CD4-positive, alpha-beta memory T cell (primary cell): ENCODE results near the gene SH3GLB2. TPM values are rescaled to one million over a fixed set of nuclear protein-coding genes. Genes with fewer than 3 reads are reported as not detected.

ENCODE experiments used
- CTCF ChIA-PET: fragments of 350-600 bp; sonication (Branson Sonifier 250); formaldehyde crosslinking; loops from one replicate; lab custom pipeline; 2021; ENCODE audit warnings: inconsistent platforms; ENCODE audit not compliant: partially characterized antibody; lab: Charles Lee
- POLR2A ChIA-PET: fragments of 350-600 bp; sonication (Branson Sonifier 250); formaldehyde crosslinking; loops from one replicate; lab custom pipeline; 2021; ENCODE audit not compliant: partially characterized antibody; lab: Charles Lee
- DNase-seq, 5 donors: peaks; one replicate each; pipeline versions ENCODE4 v3.0.0 to v3.0.0-alpha.2; 2020 to 2022; ENCODE audit warnings: mixed read lengths in 1 of 5
- H3K27ac ChIP-seq: one replicate; pipeline ENCODE4 v1.7.0; 2013; ENCODE audit warnings: low read depth, low read length
- H3K27me3 ChIP-seq: 2 replicates; pipeline ENCODE4 v1.7.0; 2013; ENCODE audit warnings: mild to moderate bottlenecking, low read length, moderate library complexity; ENCODE audit not compliant: insufficient read depth
- H3K36me3 ChIP-seq: 2 replicates; pipeline ENCODE4 v1.7.0; 2013; ENCODE audit warnings: mild to moderate bottlenecking, low read length, moderate library complexity; ENCODE audit not compliant: insufficient read depth
- H3K4me1 ChIP-seq: 2 replicates; pipeline ENCODE4 v1.7.0; 2013; ENCODE audit warnings: mild to moderate bottlenecking, low read length, moderate library complexity; ENCODE audit not compliant: insufficient read depth
- H3K4me3 ChIP-seq, 2 donors: one replicate each; pipeline ENCODE4 v1.7.0; 2013; ENCODE audit warnings: low read length in 2 of 2, mild to moderate bottlenecking in 1 of 2
- H3K9me3 ChIP-seq, 2 donors: one replicate each; pipeline ENCODE4 v1.7.0; 2013; ENCODE audit warnings: low read length in 2 of 2, control low read depth in 1 of 2; ENCODE audit not compliant: control insufficient read depth in 1 of 2
- H3K27ac Mint-ChIP-seq, 7 donors: one replicate each; pipeline ENCODE4 v1.8.0; 2020 to 2021; ENCODE audit warnings: mixed read lengths in 7 of 7, mild to moderate bottlenecking in 6 of 7, inconsistent platforms in 3 of 7, moderate library complexity in 3 of 7
- H3K27me3 Mint-ChIP-seq, 2 donors: one replicate each; pipeline ENCODE4 v1.8.0; 2020 to 2021; ENCODE audit warnings: mixed read lengths in 2 of 2
- H3K36me3 Mint-ChIP-seq, 2 donors: one replicate each; pipeline ENCODE4 v1.8.0; 2020 to 2021; ENCODE audit warnings: mixed read lengths in 2 of 2, inconsistent platforms in 1 of 2, mild to moderate bottlenecking in 1 of 2
- H3K4me1 Mint-ChIP-seq, 4 donors: one replicate each; pipeline ENCODE4 v1.8.0; 2020 to 2021; ENCODE audit warnings: mixed read lengths in 4 of 4, mild to moderate bottlenecking in 1 of 4
- H3K4me3 Mint-ChIP-seq, 8 donors: one replicate each; pipeline ENCODE4 v1.8.0; 2020 to 2021; ENCODE audit warnings: mixed read lengths in 8 of 8, mild to moderate bottlenecking in 7 of 8, moderate library complexity in 6 of 8, inconsistent platforms in 3 of 8
- H3K9me3 Mint-ChIP-seq, 8 donors: one replicate each; pipeline ENCODE4 v1.8.0; 2020 to 2021; ENCODE audit warnings: mixed read lengths in 8 of 8, mild to moderate bottlenecking in 5 of 8, inconsistent platforms in 3 of 8, moderate library complexity in 1 of 8
- intact Hi-C: fragments of 100-400 bp; cut with micrococcal nuclease; formaldehyde crosslinking; loops from one replicate; pipeline ENCODE4 v1.15.1; 2023
- polyA plus RNA-seq, 2 donors: library from polyadenylated mRNA; unstranded; fragments of 300-500 nt; fragmentation: Illumina TruSeq; gene quantifications; one replicate each; pipeline ENCODE4 v1.2.3, GENCODE V29; 2021
- total RNA-seq, 2 experiments: library from RNA; stranded (reverse); gene quantifications; one replicate each; pipeline ENCODE4 v1.2.3, GENCODE V29; 2021

The SH3GLB2 gene
- total and polyA plus RNA-seq, 4 experiments from 2014 or later = 23.8 to 113 (median 77.1) TPM

GRCh38 chr9:129030191-129030590, 2.1 kb upstream of the SH3GLB2 start:
- intact Hi-C loops = no loop called here
- peak overlapping the region in 3 of 8 donors; percentile 32 to 63 (median 37) for H3K4me3 Mint-ChIP-seq
- H3K4me1 Mint-ChIP-seq = peaks cover 12 to 29% (median 19%) of the 10 kb centered on the region in 4 donors
- ChIA-PET CTCF (interaction anchor here (1.6 to 1.9 kb wide), 2 partner anchors 9 to 22 kb away, joined by 6 to 8 read pairs; no protein-coding TSS in a partner anchor), POLR2A (interaction anchor here (0.6 kb wide), 1 partner anchor 82 kb away, joined by 3 read pairs; no protein-coding TSS in a partner anchor)
- no peak for DNase-seq
- H3K27ac Mint-ChIP-seq = peak overlapping the region in 5 of 7 donors; percentile 11 to 90 (median 71)
- Histone ChIP-seq H3K4me1 (peaks cover 20% of the 10 kb centered on the region), H3K9me3 (no peaks in the 10 kb centered on the region), H3K27ac (no peak overlapping the region), H3K36me3 (no peaks in the 10 kb centered on the region), H3K4me3 (no peak overlapping the region), H3K27me3 (no peaks in the 10 kb centered on the region)
- no peaks in the 10 kb centered on the region for H3K27me3 Mint-ChIP-seq
- H3K9me3 Mint-ChIP-seq = no peaks in the 10 kb centered on the region
- H3K36me3 Mint-ChIP-seq = no peaks in the 10 kb centered on the region

GRCh38 chr9:129027685-129028191, 393 bp downstream of the SH3GLB2 start:
- Mint-ChIP-seq H3K9me3 (no peaks in the 10 kb centered on the region), H3K36me3 (no peaks in the 10 kb centered on the region), H3K27ac (peak overlapping the region in 6 of 7 donors; percentile 78 to 90 (median 85)), H3K4me1 (peaks cover 17 to 33% (median 23%) of the 10 kb centered on the region in 4 donors), H3K27me3 (no peaks in the 10 kb centered on the region), H3K4me3 (peak overlapping the region; percentile 79 to 92 (median 84))
- Histone ChIP-seq H3K36me3 (no peaks in the 10 kb centered on the region), H3K27ac (peak overlapping the region; percentile 34), H3K4me1 (peaks cover 20% of the 10 kb centered on the region), H3K27me3 (no peaks in the 10 kb centered on the region), H3K4me3 (peak overlapping the region; percentile 37 to 52), H3K9me3 (no peaks in the 10 kb centered on the region)
- POLR2A ChIA-PET = interaction anchor here (0.6 to 2.3 kb wide), 14 partner anchors 8 to 657 kb away, joined by 3 to 23 read pairs (median 4); partner anchors contain the start of genes CRAT, DOLPP1, ENDOG and IER5L
- intact Hi-C loops = loop anchor here (1.0 to 5.0 kb wide), 5 partner anchors 9 to 475 kb away; partner anchors contain the start of genes CRAT, DOLK, DOLPP1 and MIGA2
- peak in 4 of 5 donors; percentile 81 to 87 (median 86) for DNase-seq
- CTCF ChIA-PET = interaction anchor here (1.2 kb wide), 1 partner anchor 20 kb away, joined by 4 read pairs; no protein-coding TSS in a partner anchor

GRCh38 chr9:129027224-129027684, 877 bp downstream of the SH3GLB2 start:
- Mint-ChIP-seq H3K36me3 (no peaks in the 10 kb centered on the region), H3K4me3 (peak overlapping the region; percentile 79 to 92 (median 84)), H3K27me3 (no peaks in the 10 kb centered on the region), H3K9me3 (no peaks in the 10 kb centered on the region), H3K27ac (peak overlapping the region; percentile 78 to 90 (median 85)), H3K4me1 (peaks cover 19 to 35% (median 27%) of the 10 kb centered on the region in 4 donors)
- H3K9me3 ChIP-seq = no peaks in the 10 kb centered on the region
- no peaks in the 10 kb centered on the region for H3K27me3 ChIP-seq
- intact Hi-C loops = loop anchor here (5.0 kb wide), 1 partner anchor 475 kb away; the partner anchor contains the start of gene SPTAN1
- H3K27ac ChIP-seq = peak overlapping the region; percentile 34
- H3K4me1 ChIP-seq = peaks cover 20% of the 10 kb centered on the region
- peak overlapping the region; percentile 37 to 52 for H3K4me3 ChIP-seq
- POLR2A ChIA-PET = interaction anchor here (0.7 to 2.3 kb wide), 10 partner anchors 8 to 656 kb away, joined by 3 to 23 read pairs (median 4); partner anchors contain the start of genes DOLPP1, IER5L, MIGA2 and URM1
- H3K36me3 ChIP-seq = no peaks in the 10 kb centered on the region
- CTCF ChIA-PET = interaction anchor here (1.2 kb wide), 1 partner anchor 19 kb away, joined by 4 read pairs; no protein-coding TSS in a partner anchor
- no peak for DNase-seq

GRCh38 chr9:129026442-129027223, 1.5 kb downstream of the SH3GLB2 start:
- Histone ChIP-seq H3K4me1 (peaks cover 20% of the 10 kb centered on the region), H3K9me3 (no peaks in the 10 kb centered on the region), H3K4me3 (peak overlapping the region; percentile 37 to 52), H3K27me3 (no peaks in the 10 kb centered on the region), H3K27ac (peak overlapping the region; percentile 34), H3K36me3 (no peaks in the 10 kb centered on the region)
- H3K4me1 Mint-ChIP-seq = peaks cover 19 to 39% (median 29%) of the 10 kb centered on the region in 4 donors
- no peak for DNase-seq
- peak overlapping the region; percentile 79 to 92 (median 84) for H3K4me3 Mint-ChIP-seq
- no peaks in the 10 kb centered on the region for H3K27me3 Mint-ChIP-seq
- peak overlapping the region; percentile 78 to 90 (median 85) for H3K27ac Mint-ChIP-seq
- CTCF ChIA-PET = no interaction called here
- intact Hi-C loops = loop anchor here (5.0 kb wide), 1 partner anchor 474 kb away; the partner anchor contains the start of gene SPTAN1
- H3K36me3 Mint-ChIP-seq = peaks cover 0 to 4% of the 10 kb centered on the region in 2 donors
- H3K9me3 Mint-ChIP-seq = no peaks in the 10 kb centered on the region
- POLR2A ChIA-PET = interaction anchor here (2.0 to 2.3 kb wide), 2 partner anchors 9 to 54 kb away, joined by 15 to 23 read pairs; partner anchors contain the start of genes DOLPP1 and MIGA2

GRCh38 chr9:129023908-129024233, 4.3 kb downstream of the SH3GLB2 start:
- DNase-seq = no peak
- no peaks in the 10 kb centered on the region for H3K36me3 ChIP-seq
- no peaks in the 10 kb centered on the region for H3K27me3 ChIP-seq
- no peak overlapping the region for H3K4me3 ChIP-seq
- Mint-ChIP-seq H3K36me3 (peaks cover 2 to 11% of the 10 kb centered on the region in 2 donors), H3K4me1 (peaks cover 16 to 38% (median 27%) of the 10 kb centered on the region in 4 donors), H3K4me3 (no peak overlapping the region), H3K27me3 (no peaks in the 10 kb centered on the region), H3K9me3 (no peaks in the 10 kb centered on the region), H3K27ac (no peak overlapping the region)
- POLR2A ChIA-PET = no interaction called here
- intact Hi-C loops = no loop called here
- peaks cover 20% of the 10 kb centered on the region for H3K4me1 ChIP-seq
- CTCF ChIA-PET = interaction anchor here (1.2 kb wide), 1 partner anchor 16 kb away, joined by 3 read pairs; no protein-coding TSS in a partner anchor
- no peaks in the 10 kb centered on the region for H3K9me3 ChIP-seq
- no peak overlapping the region for H3K27ac ChIP-seq

GRCh38 chr9:129023036-129023907, 4.9 kb downstream of the SH3GLB2 start:
- no peaks in the 10 kb centered on the region for H3K9me3 Mint-ChIP-seq
- ChIA-PET POLR2A (interaction anchor here (1.6 kb wide), 1 partner anchor 13 kb away, joined by 5 read pairs; the partner anchor contains the start of gene MIGA2), CTCF (interaction anchor here (1.2 to 1.3 kb wide), 2 partner anchors 15 to 19 kb away, joined by 3 to 8 read pairs; no protein-coding TSS in a partner anchor)
- H3K36me3 Mint-ChIP-seq = peaks cover 4 to 12% of the 10 kb centered on the region in 2 donors
- Histone ChIP-seq H3K4me3 (no peak overlapping the region), H3K27me3 (no peaks in the 10 kb centered on the region), H3K4me1 (peaks cover 20% of the 10 kb centered on the region), H3K27ac (no peak overlapping the region), H3K9me3 (no peaks in the 10 kb centered on the region), H3K36me3 (no peaks in the 10 kb centered on the region)
- H3K27me3 Mint-ChIP-seq = no peaks in the 10 kb centered on the region
- peak overlapping the region in 1 of 8 donors; percentile 52 for H3K4me3 Mint-ChIP-seq
- H3K4me1 Mint-ChIP-seq = peaks cover 17 to 38% (median 27%) of the 10 kb centered on the region in 4 donors
- H3K27ac Mint-ChIP-seq = peak overlapping the region in 4 of 7 donors; percentile 24 to 74 (median 48)
- no peak for DNase-seq
- intact Hi-C loops = no loop called here
